ENCODE measurements around the gene SH3BP1.

GRCh38 chr22:37655252-37655563 is 15.7 kb downstream of the SH3BP1 start:
- TF ChIP-seq CTCF (IDR thresholded peaks at IDR 0.05; ENCODE audit: insufficient read depth, low read length, poor library complexity, severe bottlenecking) = no peak
- TF ChIP-seq EZH2phosphoT487 (conservative IDR thresholded peaks at IDR 0.05; ENCODE audit: low read length) = no peak
